Activated T-cell treated with anti-CD3 and anti-CD28 coated beads, Interleukin-2, amount 50 U/mL, for 24 hours (primary cell): ENCODE measurements around the gene NTN1.

Experiments
- DNase-seq: peaks from one replicate; pipeline ENCODE4 v3.0.0-alpha.2; 2020
- H3K27ac Mint-ChIP-seq: 2 replicates; pipeline ENCODE4 v1.8.0; 2020; ENCODE audit warnings: mild to moderate bottlenecking, mixed read lengths
- H3K27me3 Mint-ChIP-seq: 2 replicates; pipeline ENCODE4 v1.8.0; 2020; ENCODE audit warnings: mixed read lengths
- H3K36me3 Mint-ChIP-seq: 2 replicates; pipeline ENCODE4 v1.8.0; 2020; ENCODE audit warnings: low read depth, mixed read lengths
- H3K4me1 Mint-ChIP-seq: 2 replicates; pipeline ENCODE4 v1.8.0; 2020; ENCODE audit warnings: low read depth, mixed read lengths
- H3K4me3 Mint-ChIP-seq: 2 replicates; pipeline ENCODE4 v1.8.0; 2020; ENCODE audit warnings: mild to moderate bottlenecking, moderate library complexity, mixed read lengths
- H3K9me3 Mint-ChIP-seq: 2 replicates; pipeline ENCODE4 v1.8.0; 2020; ENCODE audit warnings: mixed read lengths

NTN1 gene

DNA sequence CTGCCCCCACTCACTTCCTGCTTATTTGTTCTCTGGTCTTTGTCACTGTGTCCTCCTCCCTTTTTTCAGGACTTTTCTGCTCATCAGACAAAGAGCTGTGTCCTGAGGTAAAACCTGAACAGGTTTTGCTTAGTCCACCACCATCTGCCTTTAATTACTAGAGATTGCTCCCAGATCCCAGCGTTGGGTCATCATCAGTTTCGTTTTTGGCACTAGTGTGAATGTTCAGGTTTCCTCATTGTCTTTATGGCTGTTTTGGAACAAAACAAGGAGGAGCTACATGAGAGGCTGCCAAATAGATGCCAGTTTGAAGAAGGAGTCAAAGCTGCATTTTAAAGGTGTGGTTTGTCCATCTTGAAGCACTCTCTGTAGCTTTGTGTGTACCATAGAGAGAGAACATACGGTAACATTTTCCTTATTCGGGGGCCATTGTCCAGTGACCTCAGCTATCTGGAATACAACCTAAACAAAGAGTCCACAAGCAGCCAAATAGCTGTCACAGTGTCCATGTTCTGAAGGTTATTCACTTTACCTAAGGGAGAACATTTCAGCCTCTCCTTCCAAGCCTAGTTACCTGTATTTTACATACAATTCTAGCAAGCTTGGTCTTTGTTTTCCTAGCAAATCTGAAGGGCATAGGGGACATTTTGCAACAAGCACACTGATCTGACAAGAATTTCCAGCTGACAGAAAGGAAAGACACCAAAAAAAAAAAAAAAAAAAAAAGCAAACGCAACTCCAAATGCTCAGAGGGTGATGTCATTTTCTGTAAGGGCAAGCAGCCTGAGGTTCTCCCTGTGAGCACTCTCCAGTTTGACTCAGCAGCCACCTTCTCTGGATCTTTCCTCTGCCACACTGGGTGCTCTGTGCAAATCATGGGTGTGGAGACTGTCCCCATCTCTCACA lies 196.1 kb downstream of the NTN1 start:
- Mint-ChIP-seq H3K9me3 (peaks cover 20% of the 10 kb centered on the region), H3K4me3 (no peak overlapping the region), H3K4me1 (no peaks in the 10 kb centered on the region), H3K36me3 (peaks cover 7% of the 10 kb centered on the region), H3K27me3 (peaks cover 6% of the 10 kb centered on the region), H3K27ac (no peak overlapping the region)
- no peak for DNase-seq

DNA sequence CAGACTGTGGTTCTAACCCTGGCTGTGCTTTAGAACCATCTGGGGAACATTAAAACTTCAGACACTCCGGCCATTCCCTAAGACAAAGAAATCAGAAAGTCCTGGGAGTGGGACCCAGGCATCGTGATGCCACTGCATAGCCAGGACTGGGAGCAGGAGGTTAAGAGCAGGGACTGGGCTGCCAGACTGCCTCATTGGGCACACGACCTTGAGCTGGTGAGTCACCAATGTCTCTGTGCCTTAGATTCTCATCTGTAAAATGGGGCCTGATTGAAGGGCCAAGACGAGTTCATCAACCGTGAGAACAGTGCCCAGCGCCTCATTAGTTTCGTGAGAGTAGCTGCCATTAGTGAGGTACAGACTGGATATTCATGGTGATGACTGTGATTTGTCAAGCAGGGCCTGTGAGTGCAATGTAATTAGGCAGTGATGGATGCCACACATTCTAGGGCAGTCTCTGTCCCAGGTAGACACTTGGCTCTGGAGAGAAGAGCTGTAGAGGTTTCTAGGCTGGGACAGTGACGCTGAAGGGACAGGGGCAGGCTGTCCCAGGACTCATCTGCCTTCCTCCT lies 196.8 kb downstream of the NTN1 start:
- Mint-ChIP-seq H3K4me3 (no peak overlapping the region), H3K27ac (no peak overlapping the region), H3K4me1 (no peaks in the 10 kb centered on the region), H3K36me3 (peaks cover 7% of the 10 kb centered on the region), H3K9me3 (peaks cover 20% of the 10 kb centered on the region), H3K27me3 (peaks cover 6% of the 10 kb centered on the region)
- no peak for DNase-seq

DNA sequence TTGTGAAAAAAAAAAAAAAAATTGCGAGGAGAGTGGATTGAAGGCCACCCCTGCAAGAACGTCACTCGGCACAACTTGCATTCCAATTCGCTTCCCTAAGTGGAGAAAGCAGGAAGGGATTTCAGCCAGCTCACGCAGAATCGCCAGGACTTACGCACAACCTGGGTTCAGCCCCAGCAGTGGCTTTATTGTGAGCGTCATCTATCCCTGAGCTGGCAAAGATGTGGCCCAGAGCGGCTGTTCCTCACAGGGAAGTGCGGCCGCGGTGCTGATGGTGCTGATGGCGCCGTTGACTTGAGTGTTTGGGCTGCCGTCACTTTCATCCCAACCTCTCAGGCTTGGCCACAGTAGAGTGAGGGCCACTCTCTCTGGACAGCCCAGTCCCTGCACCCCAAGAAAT lies 197.6 kb downstream of the NTN1 start:
- H3K27me3 Mint-ChIP-seq, result peaks cover 6% of the 10 kb centered on the region
- DNase-seq, result no peak
- H3K4me3 Mint-ChIP-seq, result no peak overlapping the region
- H3K36me3 Mint-ChIP-seq, result peaks cover 7% of the 10 kb centered on the region
- H3K27ac Mint-ChIP-seq, result no peak overlapping the region
- peaks cover 20% of the 10 kb centered on the region for H3K9me3 Mint-ChIP-seq
- no peaks in the 10 kb centered on the region for H3K4me1 Mint-ChIP-seq

DNA sequence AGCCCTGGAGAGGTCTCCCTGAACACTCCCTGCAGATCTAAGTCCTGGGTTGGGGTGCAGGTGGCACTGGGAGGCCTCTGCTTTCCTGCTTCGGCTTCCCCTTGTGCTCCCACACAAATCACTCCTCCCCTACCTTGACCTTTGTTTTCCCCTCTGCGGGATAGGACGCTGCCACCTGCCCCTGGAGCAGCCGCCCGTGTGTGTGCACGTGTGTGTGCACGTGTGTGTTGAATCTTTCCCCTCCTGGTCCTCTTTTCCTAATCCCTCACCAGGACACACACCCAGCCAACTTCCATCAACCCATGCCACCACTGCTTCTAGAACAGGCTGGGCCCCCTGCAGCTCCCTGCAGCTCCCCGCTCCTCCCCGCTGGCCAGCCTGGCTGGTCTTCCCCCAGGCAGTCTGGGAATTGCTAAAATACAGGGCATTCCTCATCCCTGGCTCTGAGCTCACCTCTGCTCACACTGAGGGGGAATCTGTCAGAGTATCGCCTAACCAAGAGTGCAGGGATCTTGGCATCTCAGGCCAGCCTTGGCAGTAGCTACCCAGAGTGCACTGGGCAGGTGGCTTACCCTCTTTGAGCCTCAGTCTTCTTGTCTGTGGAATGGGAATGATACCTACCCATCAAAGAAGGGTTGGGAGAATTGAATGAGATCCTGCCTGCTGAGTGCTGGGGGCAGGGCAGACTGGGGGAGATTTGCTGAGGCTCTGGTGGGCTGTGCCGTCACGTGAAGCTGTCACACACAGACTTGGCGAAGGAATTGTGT lies 198.5 kb downstream of the NTN1 start:
- H3K4me1 Mint-ChIP-seq, result no peaks in the 10 kb centered on the region
- peaks cover 6% of the 10 kb centered on the region for H3K27me3 Mint-ChIP-seq
- H3K9me3 Mint-ChIP-seq, result peaks cover 20% of the 10 kb centered on the region
- H3K27ac Mint-ChIP-seq, result no peak overlapping the region
- peaks cover 7% of the 10 kb centered on the region for H3K36me3 Mint-ChIP-seq
- no peak for DNase-seq
- H3K4me3 Mint-ChIP-seq, result no peak overlapping the region

DNA sequence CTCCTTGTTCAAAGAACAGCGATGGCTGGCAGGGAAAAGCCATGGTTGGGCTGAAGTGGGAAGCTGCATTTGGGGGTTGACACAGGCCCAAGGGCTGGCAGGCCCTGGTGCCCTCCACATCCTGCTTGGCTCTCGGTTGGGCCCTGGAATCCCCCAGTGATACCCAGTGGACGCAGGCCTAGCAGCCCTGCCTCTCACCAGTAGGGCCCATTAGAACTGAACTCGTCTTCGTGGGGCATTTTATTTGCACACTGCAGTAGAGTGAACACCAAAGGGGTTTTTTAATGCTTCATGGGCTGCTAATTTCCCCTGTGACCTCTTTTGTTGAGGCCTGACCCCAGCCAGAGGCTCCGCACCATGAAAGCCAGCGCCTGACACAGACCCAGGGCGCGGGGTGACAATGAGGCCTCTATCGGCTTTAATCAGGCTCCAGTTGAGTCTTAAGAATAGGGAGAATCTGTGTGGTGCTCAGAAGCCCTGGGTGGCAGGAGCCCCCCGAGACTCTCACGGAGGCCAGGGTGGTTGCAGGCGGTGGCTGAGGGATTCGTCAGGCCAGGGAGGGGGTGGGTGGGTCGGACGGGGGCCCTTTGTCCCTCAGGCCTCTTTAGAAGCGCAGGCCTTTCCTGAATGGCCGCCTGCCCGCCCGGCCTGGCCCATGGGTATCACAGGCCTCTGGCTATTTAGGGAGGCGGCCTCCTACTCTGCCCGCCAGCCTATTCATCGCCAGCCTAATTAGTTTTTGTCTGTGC lies 199.3 kb downstream of the NTN1 start:
- Mint-ChIP-seq H3K4me1 (no peaks in the 10 kb centered on the region), H3K36me3 (peaks cover 7% of the 10 kb centered on the region), H3K27ac (no peak overlapping the region), H3K9me3 (peaks cover 15% of the 10 kb centered on the region), H3K4me3 (no peak overlapping the region), H3K27me3 (peaks cover 6% of the 10 kb centered on the region)
- DNase-seq, result no peak

DNA sequence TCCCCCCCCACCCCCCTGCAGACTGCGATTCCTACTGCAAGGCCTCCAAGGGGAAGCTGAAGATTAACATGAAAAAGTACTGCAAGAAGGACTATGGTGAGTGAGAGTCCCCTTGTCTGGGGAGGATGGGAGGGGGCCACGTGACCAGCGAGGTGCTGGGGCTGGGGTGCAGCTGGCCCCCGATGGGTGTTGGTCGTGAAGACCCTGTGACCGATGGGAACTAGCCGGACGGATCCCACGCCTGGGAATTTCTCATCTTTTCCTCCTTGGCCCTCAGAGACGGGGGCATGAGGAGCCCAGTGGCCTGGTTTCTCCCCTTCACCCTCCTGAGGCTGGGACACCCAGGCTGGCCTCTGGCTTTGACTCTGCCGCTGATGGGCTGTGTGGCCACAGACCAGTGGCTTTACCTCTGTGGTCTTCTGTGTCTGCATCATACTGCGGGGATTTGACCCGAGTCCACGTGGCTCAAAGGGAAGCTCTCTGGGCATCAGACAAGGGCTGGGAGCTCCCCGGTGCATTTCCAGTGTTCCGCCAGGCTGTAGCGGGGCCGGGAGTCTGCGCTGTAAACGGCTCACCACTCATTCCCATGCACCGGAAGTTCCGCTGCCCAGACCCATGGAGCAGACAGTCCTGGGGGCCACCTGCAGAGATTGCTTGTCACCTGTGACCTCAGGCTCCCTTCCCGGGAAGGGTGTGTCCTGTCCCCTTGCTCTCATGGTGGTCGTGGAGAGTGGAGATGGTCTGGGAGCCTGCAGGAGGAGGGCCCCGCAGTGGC lies 200.0 kb downstream of the NTN1 start:
- H3K36me3 Mint-ChIP-seq, result no peaks in the 10 kb centered on the region
- peaks cover 6% of the 10 kb centered on the region for H3K27me3 Mint-ChIP-seq
- no peak overlapping the region for H3K4me3 Mint-ChIP-seq
- no peak for DNase-seq
- H3K9me3 Mint-ChIP-seq, result peaks cover 7% of the 10 kb centered on the region
- no peak overlapping the region for H3K27ac Mint-ChIP-seq
- no peaks in the 10 kb centered on the region for H3K4me1 Mint-ChIP-seq

DNA sequence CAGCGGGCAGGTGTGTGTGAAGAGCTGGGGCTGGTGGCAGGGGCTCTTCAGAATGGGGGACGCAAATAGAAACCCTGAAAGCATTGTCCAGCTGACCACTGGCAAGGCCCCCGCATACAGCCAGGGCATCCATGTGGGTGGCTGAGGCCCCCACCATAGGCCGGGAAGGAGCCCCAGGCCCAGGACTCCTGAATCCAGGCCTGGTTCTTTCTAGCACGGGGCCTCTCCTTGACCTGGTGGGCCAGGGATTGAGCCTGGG lies 200.5 kb downstream of the NTN1 start:
- DNase-seq, result no peak
- Mint-ChIP-seq H3K4me3 (no peak overlapping the region), H3K4me1 (peaks cover 3% of the 10 kb centered on the region), H3K9me3 (peaks cover 4% of the 10 kb centered on the region), H3K27me3 (peaks cover 6% of the 10 kb centered on the region), H3K27ac (no peak overlapping the region), H3K36me3 (no peaks in the 10 kb centered on the region)

DNA sequence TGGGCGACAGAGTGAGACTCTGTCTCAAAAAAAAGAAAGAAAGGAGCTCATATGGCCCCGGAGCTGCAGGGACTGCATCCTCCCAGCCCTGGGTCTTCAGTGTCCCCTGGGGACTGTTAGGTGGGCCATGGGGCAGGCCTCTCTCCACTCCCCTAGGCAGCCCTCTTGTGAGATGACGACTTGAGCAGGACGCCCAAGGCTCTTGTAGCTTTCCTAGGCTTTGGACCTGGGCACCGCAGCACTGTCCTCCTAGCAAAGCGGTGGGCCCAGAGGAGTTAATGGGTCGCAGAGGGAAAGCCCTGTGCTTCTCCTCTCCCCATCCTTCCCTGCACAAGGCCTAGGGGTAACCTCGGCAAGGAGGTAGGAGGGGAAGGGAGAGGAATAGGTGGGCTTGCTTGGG lies 202.2 kb downstream of the NTN1 start:
- DNase-seq, result no peak
- H3K4me3 Mint-ChIP-seq, result no peak overlapping the region

DNA sequence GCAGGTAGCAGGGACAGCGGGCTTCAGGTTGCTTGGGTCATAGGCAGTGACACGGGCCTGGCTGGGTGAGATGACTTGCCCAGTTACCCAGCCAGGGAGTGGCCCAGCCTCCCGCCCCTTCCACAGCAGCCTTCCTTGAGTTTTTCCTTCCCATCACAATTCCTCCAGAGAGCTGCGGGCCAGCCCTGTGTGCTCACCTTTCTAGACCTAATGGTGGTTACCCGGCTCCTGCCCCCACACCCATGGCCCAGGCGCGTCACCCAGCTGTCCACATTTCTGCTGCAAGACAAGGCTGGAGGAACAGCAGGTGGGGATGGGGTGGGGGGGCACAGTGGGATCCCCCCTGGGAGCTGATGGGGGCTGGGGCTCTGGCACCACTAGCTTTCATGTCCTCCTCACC lies 203.2 kb downstream of the NTN1 start:
- no peak overlapping the region for H3K27ac Mint-ChIP-seq
- no peaks in the 10 kb centered on the region for H3K27me3 Mint-ChIP-seq

More for the DNA sequence above, 202.2 kb downstream of the NTN1 start:
- peaks cover 3% of the 10 kb centered on the region for H3K4me1 Mint-ChIP-seq
- no peaks in the 10 kb centered on the region for H3K36me3 Mint-ChIP-seq
- no peaks in the 10 kb centered on the region for H3K27me3 Mint-ChIP-seq
- H3K27ac Mint-ChIP-seq, result no peak overlapping the region
- no peaks in the 10 kb centered on the region for H3K9me3 Mint-ChIP-seq

DNA sequence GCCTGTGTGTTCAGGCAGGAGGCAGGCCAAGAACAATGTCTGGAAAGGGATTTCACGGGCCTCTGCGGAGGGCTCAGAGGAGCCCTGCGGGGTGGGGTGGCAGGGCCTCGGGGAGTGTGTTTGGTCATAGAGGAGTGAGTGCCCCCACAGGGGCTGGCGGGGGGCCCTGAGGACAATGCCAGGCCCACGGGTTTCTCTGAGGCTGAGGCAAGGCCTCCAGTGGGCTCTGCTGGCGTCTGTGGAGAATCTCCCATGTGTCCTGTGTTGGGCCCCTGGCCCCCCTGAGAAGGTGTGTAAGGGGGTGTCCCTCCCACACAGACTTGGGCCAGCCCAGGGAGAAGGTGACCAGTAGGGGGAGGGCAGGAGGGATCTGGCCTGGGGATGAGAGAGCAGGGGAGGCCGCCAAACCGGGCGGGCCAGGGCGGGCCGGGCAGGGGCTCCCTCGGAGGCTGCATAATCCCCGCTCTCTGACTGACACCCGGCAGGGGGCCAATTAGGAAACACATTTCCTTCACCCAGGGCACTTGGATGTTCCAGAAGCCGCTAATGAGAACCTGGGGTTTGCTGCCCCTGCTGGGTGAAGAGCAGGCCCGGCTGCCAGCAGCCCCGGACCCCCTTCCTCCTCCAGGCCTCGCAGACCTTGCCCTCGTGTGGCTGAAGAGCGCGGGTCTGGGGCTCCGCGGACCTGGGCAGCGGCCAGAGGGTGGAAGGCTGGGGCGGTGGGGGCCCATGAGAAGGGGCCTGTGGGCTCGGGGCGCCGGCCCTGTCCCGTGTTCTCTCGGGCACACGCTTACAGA lies 204.2 kb downstream of the NTN1 start:
- Mint-ChIP-seq H3K4me1 (peaks cover 3% of the 10 kb centered on the region), H3K27me3 (no peaks in the 10 kb centered on the region), H3K9me3 (no peaks in the 10 kb centered on the region), H3K36me3 (no peaks in the 10 kb centered on the region), H3K4me3 (no peak overlapping the region), H3K27ac (no peak overlapping the region)
- DNase-seq, result no peak

More for the DNA sequence above, 203.2 kb downstream of the NTN1 start:
- no peak overlapping the region for H3K4me3 Mint-ChIP-seq
- DNase-seq, result no peak
- peaks cover 3% of the 10 kb centered on the region for H3K4me1 Mint-ChIP-seq
- H3K9me3 Mint-ChIP-seq, result no peaks in the 10 kb centered on the region
- H3K36me3 Mint-ChIP-seq, result no peaks in the 10 kb centered on the region

DNA sequence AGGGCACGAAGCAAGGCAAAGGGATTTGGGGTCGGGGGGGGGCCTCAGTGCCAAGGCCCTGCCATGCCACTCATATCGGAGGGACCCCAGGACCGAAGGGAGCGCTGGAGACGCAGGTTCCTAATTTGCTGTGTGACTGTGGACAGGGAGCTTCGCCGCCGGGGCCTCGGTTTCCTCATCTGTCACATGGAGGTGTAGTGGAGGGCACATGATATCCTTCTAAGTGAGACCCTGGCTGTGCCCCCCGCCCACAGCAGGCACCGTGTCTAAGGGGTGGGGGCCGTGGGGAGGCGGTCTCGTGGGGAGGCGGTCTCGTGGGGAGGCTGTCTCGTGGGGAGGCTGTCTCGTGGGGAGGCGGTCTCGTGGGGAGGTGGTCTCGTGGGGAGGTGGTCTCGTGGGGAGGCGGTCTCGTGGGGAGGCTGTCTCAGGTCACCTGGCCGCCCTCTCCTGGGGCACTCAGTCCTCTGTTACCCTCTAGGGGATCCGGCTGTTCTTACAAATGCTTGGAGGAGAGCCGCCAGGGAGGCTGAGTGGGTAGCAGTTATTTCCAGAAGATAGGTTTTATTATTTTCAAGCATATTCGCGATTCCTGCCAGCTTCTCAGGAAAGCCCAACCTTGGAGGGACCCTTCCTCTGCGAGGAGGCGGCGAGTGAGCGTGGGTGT lies 205.0 kb downstream of the NTN1 start:
- no peaks in the 10 kb centered on the region for H3K36me3 Mint-ChIP-seq
- no peak for DNase-seq
- H3K4me3 Mint-ChIP-seq, result no peak overlapping the region
- peaks cover 3% of the 10 kb centered on the region for H3K4me1 Mint-ChIP-seq
- no peaks in the 10 kb centered on the region for H3K27me3 Mint-ChIP-seq
- no peak overlapping the region for H3K27ac Mint-ChIP-seq
- no peaks in the 10 kb centered on the region for H3K9me3 Mint-ChIP-seq

DNA sequence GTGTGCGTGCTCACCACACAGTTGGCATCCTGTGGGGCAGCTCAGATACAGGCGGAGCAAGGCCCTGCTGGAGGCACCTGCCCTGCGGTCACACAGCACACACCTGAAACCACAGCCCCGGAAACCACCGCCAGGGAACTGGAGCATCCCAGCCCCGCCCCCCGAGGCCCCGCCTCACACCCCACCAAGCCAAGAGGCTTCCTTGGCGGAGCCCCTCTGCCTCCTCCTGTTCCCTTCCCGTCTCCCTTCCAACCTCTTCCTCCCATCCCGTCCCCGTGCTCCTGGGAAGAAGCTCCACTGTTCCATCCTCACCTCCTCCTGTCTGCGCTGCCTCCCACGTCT lies 205.5 kb downstream of the NTN1 start:
- Mint-ChIP-seq H3K27me3 (no peaks in the 10 kb centered on the region), H3K9me3 (no peaks in the 10 kb centered on the region), H3K4me1 (peaks cover 3% of the 10 kb centered on the region), H3K4me3 (no peak overlapping the region), H3K36me3 (no peaks in the 10 kb centered on the region), H3K27ac (no peak overlapping the region)
- no peak for DNase-seq

DNA sequence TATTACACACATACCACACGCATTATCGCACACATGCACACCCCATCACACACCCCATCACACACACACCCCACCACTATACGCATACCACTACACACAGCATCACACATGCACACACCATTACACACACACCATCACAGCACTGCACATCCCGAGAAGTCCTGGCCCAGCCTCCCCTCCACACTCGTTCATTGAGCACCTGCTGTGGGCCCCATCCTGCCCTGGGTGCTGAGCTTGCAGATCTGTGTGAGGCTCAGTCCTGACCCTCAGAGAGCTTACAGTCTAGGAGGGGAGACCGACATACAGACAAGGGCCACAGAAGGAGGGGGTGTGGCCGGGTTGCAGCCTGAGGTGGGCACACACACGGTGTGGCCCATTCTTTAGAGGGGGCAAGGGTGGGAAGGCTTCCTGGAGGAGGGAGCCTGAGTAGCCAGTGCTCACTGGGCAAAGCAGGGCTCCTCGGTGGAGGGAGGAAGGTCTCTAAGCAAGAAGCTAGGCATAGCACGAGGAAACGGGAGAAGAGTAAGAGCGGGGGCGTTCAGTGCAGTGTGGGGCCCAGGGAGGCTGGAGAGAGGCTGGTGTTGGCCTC lies 206.6 kb downstream of the NTN1 start:
- no peaks in the 10 kb centered on the region for H3K27me3 Mint-ChIP-seq
- peaks cover 3% of the 10 kb centered on the region for H3K4me1 Mint-ChIP-seq
- H3K36me3 Mint-ChIP-seq, result no peaks in the 10 kb centered on the region
- no peak for DNase-seq
- H3K27ac Mint-ChIP-seq, result no peak overlapping the region
- H3K4me3 Mint-ChIP-seq, result no peak overlapping the region
- H3K9me3 Mint-ChIP-seq, result no peaks in the 10 kb centered on the region
